ENCODE data around the gene P3H3.

The P3H3 gene

GRCh38 chr12:6799147-6799546, 29.1 kb upstream of the P3H3 start:
- no peak for DNase-seq (ENCODE audit: low read depth)

DNA sequence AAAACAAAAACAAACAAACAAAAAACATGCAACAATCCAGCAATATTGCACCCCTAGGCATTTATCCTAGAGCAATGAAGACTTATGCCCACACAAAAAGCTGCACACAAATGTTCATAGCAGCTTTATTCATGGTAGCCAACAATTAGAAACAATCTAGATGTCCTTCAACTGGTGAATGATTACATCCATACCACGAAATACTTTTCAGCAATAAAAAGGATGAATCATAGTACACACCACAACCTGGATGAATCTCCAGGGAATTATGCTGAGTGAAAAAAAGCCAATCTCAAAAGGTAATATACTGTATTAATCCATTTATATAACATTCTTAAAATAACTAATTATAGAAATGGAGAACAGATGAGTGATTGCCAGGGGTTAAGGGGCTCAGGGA, 21.0 kb upstream of the P3H3 start:
- DNase-seq (ENCODE audit: low read depth): no peak

GRCh38 chr12:6809056-6809455, 19.2 kb upstream of the P3H3 start:
- DNase-seq (ENCODE audit: low read depth): no peak

DNA sequence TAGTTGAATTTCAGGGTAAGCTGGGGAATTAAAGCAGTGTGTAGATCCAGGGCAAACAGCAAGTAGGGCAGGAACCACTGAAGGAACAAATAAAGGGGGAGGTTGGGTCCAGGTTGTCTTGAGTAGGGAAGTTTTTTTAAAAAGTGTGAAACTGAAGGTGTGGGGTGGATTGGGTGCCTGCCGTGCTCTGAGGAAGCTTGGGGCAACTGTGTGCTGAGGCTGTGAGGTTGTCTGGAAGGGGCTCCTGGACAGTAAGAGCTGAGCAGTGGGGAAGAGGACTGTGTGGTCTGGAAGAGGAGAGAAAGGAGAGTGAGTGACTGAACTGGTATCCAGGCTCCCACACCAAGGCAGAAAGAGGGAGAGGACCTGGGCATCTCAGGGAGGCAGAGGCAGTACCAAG, 17.4 kb upstream of the P3H3 start:
- no peak for DNase-seq (ENCODE audit: low read depth)

DNA sequence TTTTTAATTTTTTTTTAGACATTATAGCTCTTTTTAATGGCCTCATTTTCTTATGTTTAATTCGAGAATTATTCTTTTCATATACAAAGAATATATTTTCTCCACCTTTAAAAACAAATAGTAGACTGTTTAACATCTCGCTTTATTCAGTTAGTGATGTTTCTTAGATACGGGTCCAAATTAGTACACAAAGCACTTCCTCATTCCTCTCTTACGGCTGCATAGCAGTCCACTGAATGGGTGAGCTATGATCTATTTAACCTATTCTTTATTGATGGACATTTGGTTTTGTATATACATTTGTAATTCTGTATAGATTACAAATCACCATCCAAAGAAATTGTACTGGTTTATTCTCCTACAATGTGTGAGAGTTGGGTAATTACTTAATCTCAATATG, 14.8 kb upstream of the P3H3 start:
- DNase-seq (ENCODE audit: low read depth): no peak

DNA sequence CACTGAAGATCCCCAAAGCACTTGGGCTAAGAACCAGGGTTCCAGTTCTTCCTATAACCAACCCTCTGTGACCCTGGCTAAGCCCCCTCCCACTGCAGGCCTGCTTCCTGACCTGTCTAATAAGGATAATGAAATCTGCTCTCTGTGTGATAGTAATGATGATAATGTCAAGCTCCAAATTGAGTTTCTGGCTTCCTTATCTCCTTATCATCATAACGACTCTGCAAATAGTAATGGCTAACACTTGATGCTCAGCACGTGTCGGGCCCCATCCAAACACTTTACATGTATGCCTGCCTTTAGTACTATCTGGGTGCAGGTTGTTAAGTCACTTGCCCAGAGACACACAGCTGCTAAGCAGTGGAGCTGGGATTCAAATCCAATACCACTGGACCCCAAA, 11.6 kb upstream of the P3H3 start:
- no peak for DNase-seq (ENCODE audit: low read depth)

DNA sequence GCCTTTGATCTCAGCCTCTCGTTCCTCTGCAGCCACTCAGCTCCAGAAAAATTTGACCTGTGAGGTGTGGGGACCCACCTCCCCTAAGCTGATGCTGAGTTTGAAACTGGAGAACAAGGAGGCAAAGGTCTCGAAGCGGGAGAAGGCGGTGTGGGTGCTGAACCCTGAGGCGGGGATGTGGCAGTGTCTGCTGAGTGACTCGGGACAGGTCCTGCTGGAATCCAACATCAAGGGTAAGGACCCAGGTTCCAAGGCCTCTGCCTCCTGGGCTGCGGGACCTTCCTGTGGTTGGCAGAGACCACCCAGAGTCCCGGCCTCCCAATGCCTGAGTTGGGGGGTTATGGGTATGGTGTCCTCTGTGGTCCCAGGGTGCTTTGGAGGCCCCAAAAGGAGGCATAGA, 11.1 kb upstream of the P3H3 start:
- DNase-seq (ENCODE audit: low read depth): no peak

DNA sequence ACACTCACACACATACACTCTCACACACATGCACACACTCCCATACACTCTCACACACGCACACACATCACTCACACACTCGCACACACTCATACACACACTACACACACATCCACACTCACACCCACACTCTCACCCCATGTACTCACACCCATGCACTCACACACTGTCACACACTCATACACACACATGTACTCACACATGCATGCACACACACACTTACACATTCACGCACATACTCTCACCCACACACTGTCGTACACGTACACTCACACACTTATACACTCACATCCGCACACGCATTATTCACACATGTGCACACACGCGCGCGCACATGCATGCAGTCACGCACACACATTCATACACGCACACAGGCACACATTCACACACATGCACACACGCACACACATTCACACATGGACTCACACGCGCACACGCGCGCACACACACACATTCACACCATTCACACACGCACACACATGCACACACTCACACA, 10.5 kb upstream of the P3H3 start:
- no peak for DNase-seq (ENCODE audit: low read depth)

- no peak for DNase-seq (ENCODE audit: low read depth)
Measured at GRCh38 chr12:6818222-6818621, 10.0 kb upstream of the P3H3 start.

DNA sequence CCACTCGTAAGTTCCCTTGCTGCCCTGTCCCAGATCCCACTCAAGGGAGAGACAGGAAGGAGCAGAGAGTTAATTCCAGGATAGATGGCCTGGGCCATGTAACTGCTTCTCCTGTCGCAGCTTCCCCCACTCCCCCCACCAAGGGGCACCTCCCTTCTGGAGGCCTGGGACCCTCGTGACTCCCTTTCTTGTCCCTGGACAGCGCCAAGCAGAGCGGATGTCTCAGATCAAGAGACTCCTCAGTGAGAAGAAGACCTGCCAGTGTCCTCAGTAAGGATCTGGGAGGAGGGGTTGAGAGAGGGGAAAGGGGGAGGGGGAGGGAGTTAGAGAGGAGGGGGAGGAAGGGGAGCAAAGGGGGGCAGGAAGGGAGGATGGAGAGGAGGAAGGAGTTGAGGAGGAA, 9.6 kb upstream of the P3H3 start:
- no peak for DNase-seq (ENCODE audit: low read depth)

DNA sequence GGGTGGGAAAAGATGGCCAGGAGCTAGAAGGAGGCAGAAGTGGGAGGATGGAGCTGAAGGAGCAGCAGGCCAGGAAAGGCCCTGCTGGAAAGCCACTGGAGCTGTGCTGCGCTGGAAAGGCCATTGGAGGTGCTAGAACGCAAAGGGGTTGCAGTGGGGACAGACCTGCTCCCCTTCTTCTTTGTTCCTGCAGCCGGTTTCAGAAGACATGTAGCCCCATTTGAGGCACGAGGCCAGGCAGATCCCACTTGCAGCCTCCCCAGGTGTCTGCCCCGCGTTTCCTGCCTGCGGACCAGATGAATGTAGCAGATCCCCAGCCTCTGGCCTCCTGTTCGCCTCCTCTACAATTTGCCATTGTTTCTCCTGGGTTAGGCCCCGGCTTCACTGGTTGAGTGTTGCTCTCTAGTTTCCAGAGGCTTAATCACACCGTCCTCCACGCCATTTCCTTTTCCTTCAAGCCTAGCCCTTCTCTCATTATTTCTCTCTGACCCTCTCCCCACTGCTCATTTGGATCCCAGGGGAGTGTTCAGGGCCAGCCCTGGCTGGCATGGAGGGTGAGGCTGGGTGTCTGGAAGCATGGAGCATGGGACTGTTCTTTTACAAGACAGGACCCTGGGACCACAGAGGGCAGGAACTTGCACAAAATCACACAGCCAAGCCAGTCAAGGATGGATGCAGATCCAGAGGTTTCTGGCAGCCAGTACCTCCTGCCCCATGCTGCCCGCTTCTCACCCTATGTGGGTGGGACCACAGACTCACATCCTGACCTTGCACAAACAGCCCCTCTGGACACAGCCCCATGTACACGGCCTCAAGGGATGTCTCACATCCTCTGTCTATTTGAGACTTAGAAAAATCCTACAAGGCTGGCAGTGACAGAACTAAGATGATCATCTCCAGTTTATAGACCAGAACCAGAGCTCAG, 8.8 kb upstream of the P3H3 start:
- no peak for DNase-seq (ENCODE audit: low read depth)

DNA sequence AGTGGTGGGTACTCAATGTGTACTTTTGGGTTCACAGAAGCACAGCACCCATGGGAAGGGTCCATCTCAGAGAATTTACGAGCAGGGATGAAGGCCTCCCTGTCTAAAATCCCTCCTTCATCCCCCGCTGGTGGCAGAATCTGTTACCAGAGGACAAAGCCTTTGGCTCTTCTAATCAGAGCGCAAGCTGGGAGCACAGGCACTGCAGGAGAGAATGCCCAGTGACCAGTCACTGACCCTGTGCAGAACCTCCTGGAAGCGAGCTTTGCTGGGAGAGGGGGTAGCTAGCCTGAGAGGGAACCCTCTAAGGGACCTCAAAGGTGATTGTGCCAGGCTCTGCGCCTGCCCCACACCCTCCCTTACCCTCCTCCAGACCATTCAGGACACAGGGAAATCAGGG, 8.0 kb upstream of the P3H3 start:
- no peak for DNase-seq (ENCODE audit: low read depth)

- no peak for DNase-seq (ENCODE audit: low read depth)
Measured at GRCh38 chr12:6821591-6822425, 6.4 kb upstream of the P3H3 start, which contains the start of gene GPR162. TSS of gene GPR162 (plus strand) at chr12:6821821. CDS start at chr12:6823899, 2,078 bp downstream.

DNA sequence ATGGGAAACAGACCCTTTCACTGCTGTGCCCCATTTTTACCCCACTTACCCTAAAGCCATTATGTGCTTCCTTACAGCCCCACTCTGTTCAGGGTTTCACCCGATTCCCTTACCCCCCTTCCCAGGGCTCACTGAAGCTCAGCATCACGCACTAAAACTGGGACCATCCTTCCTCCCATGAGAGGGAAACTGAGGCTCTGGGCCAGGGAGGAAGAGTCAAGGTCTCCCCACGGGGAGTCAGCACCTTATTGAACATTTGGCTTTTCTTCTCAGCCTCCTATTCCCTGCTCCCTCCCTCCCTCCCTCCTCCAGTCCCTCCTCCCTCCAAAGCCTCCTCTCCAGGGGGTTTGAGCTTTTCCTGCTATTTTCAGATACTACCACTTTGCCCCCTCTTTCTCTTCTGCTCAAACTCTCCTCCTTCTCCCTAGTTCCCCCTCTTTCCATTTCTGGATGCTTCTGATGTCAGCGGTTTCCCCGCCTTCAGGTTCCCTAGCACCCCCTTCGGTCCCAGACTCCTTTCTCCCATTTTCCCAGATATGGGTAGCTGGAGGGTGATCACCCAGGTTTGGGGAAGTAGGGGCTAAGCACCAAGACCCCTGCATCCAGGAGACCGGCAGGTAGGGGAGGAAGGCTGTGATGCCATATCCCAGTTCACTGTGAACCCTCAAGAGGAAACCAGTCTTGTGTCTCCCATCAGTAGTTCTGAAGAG, 5.6 kb upstream of the P3H3 start:
- DNase-seq (ENCODE audit: low read depth): no peak

DNA sequence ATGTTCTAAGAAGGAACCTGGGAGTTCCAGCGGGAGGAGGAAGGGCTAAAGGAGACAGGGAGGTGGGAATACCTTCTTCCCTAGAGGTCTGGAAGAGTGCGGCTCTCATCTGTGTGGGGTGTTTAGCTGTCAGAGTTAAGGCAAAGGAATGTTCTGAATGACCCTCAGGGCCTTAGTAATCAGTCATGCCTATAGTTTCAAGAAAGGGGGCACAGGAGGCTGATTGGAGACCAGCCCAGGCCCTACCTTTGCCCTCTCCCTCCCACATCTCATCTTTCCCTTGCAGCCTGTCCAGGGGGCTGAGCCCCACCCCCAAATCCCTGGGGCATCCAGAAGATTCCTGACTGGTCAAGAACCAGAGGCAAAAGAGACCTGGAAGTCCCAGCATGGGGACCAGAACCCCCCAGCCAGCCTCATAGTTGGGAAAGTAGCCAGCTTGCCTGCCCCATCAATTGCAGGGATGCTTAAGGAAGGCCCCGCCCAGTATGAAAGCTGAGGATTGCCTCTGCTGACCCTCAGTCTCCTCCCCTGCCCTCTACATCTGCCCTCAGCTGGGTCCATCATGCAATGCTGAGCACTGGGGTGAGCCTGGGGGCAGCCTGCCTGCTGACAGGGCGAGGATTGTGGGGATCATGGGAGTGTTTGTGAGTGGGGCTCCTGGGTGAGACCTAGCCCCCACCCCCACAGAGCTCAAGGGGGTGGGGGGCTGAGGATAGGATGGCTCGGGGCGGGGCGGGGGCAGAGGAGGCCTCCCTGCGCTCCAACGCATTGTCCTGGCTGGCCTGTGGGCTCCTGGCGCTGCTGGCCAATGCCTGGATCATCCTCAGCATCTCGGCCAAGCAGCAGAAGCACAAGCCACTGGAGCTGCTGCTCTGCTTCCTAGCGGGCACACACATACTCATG, 4.8 kb upstream of the P3H3 start:
- DNase-seq (ENCODE audit: low read depth): no peak

GRCh38 chr12:6824085-6824775, 4.0 kb upstream of the P3H3 start:
- no peak for DNase-seq (ENCODE audit: low read depth)

- no peak for DNase-seq (ENCODE audit: low read depth)
Measured at GRCh38 chr12:6824901-6825381, 3.3 kb upstream of the P3H3 start.

- no peak for DNase-seq (ENCODE audit: low read depth)
Measured at GRCh38 chr12:6825398-6826124, 2.6 kb upstream of the P3H3 start.

DNA sequence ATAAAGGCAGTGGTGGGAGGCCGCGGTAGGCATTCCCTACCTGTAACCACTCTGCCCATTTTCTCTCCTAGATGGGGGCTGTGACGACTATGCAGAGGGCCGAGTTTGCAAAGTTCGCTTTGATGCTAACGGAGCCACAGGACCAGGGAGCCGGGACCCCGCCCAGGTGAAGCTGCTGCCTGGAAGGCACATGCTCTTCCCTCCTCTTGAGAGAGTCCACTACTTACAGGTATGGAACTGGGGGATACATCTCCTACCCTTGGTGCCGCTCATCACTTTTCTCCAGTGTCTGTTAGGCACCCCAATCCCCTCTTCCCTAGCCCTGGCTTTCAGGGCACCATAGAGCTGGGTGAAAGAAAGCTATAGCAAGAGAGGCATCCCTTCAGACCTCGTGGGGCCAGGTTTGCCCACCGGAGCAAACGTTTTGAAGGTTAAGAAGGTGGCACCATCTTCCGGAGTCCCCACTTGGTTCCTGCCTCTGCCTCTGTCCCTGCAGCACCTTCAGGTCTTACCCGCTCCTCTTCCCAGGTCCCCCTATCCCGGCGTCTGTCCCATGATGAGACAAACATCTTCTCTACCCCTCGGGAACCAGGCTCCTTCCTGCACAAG, 2.0 kb upstream of the P3H3 start:
- no peak for DNase-seq (ENCODE audit: low read depth)

Data from non-pigmented ciliary epithelial cell (primary cell).